ENCODE measurements around the gene TTC31. TPM values are rescaled to one million over a fixed set of nuclear protein-coding genes. Genes with fewer than 3 reads are reported as not detected.

TTC31 gene
- total RNA-seq, 4 donors from 2014 or later, result 16.5 to 27.2 (median 19.5) TPM

DNA sequence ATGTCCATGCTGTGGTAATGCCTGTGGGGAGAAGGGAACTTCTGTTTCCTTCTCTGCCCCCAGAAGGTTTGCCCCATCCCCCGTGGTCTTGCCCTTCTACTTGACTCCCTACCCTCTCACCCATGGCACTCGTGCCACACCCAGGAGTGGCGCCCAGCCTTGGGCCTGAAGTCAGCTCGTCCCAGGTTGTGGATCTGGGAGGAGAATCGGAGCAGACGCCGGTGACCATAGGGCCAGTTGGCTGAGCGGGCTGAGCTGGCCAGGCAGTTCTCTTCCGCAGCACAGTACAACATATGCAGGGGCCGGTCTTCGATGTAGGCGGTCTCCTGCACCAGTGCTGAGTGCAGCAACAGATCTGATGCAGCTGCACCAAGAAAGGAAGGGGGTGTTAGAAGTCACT is 51.5 kb downstream of the TTC31 start:
- 55% methylated on average over 2 of the region's 12 CpGs; no CpG with 5 or more reads in 1 of the 2 donors for WGBS, 2 donors (ENCODE audit: low coverage in 1 of 2)
- Histone ChIP-seq H3K27me3 (peaks cover 6% of the 10 kb centered on the region), H3K4me3 (no peak overlapping the region), H3K36me3 (peaks cover 0 to 35% of the 10 kb centered on the region in 2 donors), H3K27ac (no peak overlapping the region), H3K9me3 (no peaks in the 10 kb centered on the region), H3K4me1 (peaks cover 0 to 23% (median 9%) of the 10 kb centered on the region in 3 donors)
- no peak for TF ChIP-seq POLR2AphosphoS5 (IDR thresholded peaks at IDR 0.05)
- TF ChIP-seq, protein P1, sequence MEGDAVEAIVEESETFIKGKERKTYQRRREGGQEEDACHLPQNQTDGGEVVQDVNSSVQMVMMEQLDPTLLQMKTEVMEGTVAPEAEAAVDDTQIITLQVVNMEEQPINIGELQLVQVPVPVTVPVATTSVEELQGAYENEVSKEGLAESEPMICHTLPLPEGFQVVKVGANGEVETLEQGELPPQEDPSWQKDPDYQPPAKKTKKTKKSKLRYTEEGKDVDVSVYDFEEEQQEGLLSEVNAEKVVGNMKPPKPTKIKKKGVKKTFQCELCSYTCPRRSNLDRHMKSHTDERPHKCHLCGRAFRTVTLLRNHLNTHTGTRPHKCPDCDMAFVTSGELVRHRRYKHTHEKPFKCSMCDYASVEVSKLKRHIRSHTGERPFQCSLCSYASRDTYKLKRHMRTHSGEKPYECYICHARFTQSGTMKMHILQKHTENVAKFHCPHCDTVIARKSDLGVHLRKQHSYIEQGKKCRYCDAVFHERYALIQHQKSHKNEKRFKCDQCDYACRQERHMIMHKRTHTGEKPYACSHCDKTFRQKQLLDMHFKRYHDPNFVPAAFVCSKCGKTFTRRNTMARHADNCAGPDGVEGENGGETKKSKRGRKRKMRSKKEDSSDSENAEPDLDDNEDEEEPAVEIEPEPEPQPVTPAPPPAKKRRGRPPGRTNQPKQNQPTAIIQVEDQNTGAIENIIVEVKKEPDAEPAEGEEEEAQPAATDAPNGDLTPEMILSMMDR (IDR thresholded peaks at IDR 0.05), result no peak
- no peak for TF ChIP-seq EP300 (IDR thresholded peaks at IDR 0.05)
- no peak for TF ChIP-seq POLR2A (IDR thresholded peaks at IDR 0.05)
- no peak for ATAC-seq

DNA sequence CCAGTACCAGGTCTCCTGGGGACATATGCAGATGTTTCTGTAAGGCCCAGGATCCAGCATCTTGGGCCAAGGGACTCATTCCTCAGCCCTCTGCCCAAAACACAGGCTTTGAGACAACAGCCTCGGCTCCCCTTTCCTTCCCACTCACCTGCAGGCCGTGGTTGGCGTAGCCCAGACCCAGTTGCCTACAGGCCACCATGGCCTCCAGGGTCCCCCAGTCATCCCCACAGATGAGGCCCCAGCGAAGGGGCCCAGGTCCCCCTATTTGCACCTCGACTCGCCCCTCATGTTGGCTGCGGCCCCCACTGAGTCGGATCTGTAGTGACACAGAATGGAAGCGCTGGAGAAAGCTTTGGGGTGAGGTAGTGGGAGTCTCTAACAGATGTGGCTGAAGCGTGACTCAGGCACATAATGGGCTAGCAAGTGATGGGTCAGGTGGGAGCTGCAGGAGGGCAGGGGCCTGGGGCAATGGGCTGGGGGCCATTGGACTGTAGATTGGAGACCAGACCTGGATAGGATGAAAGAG is 52.6 kb downstream of the TTC31 start:
- Histone ChIP-seq H3K27me3 (peaks cover 9% of the 10 kb centered on the region), H3K9me3 (no peaks in the 10 kb centered on the region), H3K4me3 (no peak overlapping the region), H3K27ac (no peak overlapping the region), H3K4me1 (peaks cover 0 to 20% (median 9%) of the 10 kb centered on the region in 3 donors), H3K36me3 (peaks cover 0 to 35% of the 10 kb centered on the region in 2 donors)
- TF ChIP-seq, protein P1 (IDR thresholded peaks at IDR 0.05), result no peak
- TF ChIP-seq POLR2AphosphoS5 (IDR thresholded peaks at IDR 0.05), result no peak
- TF ChIP-seq POLR2A (IDR thresholded peaks at IDR 0.05), result no peak
- no peak for TF ChIP-seq EP300 (IDR thresholded peaks at IDR 0.05)
- no peak for ATAC-seq
- WGBS, 2 donors (ENCODE audit: low coverage in 1 of 2), result no CpG with 5 or more reads among the region's 10 CpGs

DNA sequence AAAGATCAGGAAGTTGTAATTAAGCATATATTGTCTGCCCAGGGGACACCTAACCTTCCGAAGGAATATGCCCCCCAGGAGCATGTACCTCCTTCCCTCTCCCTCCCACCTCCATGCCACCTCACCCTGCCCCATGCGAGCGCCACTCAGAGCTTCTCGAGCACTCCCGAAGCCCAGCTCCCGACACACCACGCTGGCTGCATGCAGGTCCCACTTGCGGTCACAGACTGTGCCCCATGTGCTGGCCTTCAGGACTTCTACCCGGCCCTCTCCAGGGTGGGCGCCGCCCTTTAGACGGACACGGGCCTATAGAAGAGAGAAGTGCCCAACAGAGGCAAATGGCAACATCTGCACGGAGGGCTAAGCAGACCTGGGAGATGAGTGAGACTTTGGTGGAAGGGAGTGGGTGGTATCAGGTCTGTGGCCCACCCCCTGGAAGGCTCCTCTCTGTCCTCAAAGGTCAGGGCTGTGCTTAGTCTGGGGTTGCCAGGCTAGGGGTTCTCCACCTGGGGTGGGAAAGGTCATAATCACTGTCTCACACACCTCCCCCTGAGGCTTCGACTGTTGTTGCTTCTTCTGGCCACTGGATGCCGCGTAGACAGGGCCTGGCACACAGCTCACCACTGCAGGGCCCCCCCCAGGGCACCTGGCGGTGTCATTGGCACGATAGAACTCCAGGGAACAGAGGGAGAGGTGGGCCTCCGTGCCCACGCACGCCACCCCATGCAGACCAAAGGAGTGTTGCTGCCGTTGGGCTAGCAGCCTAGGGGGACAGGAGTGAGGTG is 53.5 kb downstream of the TTC31 start:
- WGBS, 2 donors (ENCODE audit: low coverage in 1 of 2), result 85 to 90% methylated on average over 4 to 8 of the region's 23 CpGs

DNA sequence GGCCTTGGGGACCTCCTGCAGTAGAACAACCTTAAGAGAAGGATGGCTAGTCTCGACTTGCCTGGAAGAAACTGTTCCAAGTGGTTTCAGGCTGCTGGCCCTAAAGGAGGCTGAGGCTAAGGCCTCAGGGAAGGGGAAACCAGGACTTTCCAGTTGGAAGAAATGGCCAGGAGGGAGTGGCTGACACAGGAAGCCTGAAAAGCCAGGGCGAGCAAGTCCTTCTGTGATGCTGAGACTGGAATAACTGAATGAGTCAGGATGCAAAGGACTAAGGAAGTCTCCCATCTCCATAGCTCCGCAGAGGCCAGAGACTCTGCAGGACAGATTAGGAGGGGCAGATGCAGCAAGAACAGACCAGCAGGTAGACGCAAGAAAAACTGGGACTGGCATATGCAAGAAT is 54.3 kb downstream of the TTC31 start:
- Histone ChIP-seq H3K36me3 (peaks cover 0 to 27% of the 10 kb centered on the region in 2 donors), H3K4me1 (peaks cover 0 to 4% (median 2%) of the 10 kb centered on the region in 3 donors), H3K27ac (no peak overlapping the region), H3K9me3 (no peaks in the 10 kb centered on the region), H3K27me3 (peaks cover 9% of the 10 kb centered on the region), H3K4me3 (no peak overlapping the region)
- WGBS, 2 donors (ENCODE audit: low coverage in 1 of 2), result 64 to 71% methylated on average over 3 to 4 of the region's 4 CpGs
- ATAC-seq, result no peak
- TF ChIP-seq EP300 (IDR thresholded peaks at IDR 0.05), result no peak
- TF ChIP-seq, protein P1 (IDR thresholded peaks at IDR 0.05), result no peak
- no peak for TF ChIP-seq POLR2A (IDR thresholded peaks at IDR 0.05)
- TF ChIP-seq POLR2AphosphoS5 (IDR thresholded peaks at IDR 0.05), result no peak

More for the DNA sequence above, 53.5 kb downstream of the TTC31 start:
- Histone ChIP-seq H3K27me3 (peaks cover 9% of the 10 kb centered on the region), H3K4me3 (no peak overlapping the region), H3K4me1 (peaks cover 0 to 12% (median 3%) of the 10 kb centered on the region in 3 donors), H3K27ac (no peak overlapping the region), H3K9me3 (no peaks in the 10 kb centered on the region), H3K36me3 (peaks cover 0 to 35% of the 10 kb centered on the region in 2 donors)
- TF ChIP-seq POLR2A (IDR thresholded peaks at IDR 0.05) (no peak), POLR2AphosphoS5 (IDR thresholded peaks at IDR 0.05) (no peak), EP300 (IDR thresholded peaks at IDR 0.05) (no peak)
- TF ChIP-seq, protein P1 (IDR thresholded peaks at IDR 0.05), result no peak
- no peak for ATAC-seq

All from gastroesophageal sphincter (tissue), 4 donors.